Hepatocyte (in vitro differentiated cells): Measurements from ENCODE around the gene ADAMTS15.

Source experiments
- EZH2 ChIP-seq: fragments of 200-600 bp; sonication (generic); IDR thresholded peaks from 2 replicates; pipeline ENCODE4 v1.6.1; 2016; ENCODE audit warnings: antibody characterized with exemption, mild to moderate bottlenecking, borderline replicate concordance
- TF ChIP-seq, protein P1 (sequence below): fragments of 200-600 bp; sonication (generic); IDR thresholded peaks from 2 replicates; pipeline ENCODE4 v1.5.1; 2016; ENCODE audit warnings: antibody characterized with exemption, mild to moderate bottlenecking; ENCODE audit not compliant: poor library complexity

DNA sequence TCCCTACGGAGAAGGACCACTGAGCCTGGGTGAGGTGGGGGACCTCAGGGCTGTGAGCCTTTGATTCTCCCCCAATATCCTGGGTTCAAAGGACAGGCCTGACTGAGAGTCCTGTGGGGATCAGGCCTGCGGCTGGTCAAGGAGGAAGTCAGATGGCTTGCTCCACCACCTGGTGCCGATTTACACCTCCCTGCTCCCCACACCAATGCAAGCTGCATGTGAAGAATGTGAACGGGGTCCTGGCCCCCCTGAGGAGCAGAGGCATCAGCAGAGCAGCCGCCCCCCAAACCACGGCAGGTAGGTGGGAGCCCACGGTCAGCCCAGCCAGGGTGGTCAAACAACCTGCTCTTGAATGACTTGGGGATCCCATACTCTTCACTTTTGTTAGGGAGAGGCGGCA is 26.7 kb upstream of the ADAMTS15 start:
- TF ChIP-seq, protein P1, sequence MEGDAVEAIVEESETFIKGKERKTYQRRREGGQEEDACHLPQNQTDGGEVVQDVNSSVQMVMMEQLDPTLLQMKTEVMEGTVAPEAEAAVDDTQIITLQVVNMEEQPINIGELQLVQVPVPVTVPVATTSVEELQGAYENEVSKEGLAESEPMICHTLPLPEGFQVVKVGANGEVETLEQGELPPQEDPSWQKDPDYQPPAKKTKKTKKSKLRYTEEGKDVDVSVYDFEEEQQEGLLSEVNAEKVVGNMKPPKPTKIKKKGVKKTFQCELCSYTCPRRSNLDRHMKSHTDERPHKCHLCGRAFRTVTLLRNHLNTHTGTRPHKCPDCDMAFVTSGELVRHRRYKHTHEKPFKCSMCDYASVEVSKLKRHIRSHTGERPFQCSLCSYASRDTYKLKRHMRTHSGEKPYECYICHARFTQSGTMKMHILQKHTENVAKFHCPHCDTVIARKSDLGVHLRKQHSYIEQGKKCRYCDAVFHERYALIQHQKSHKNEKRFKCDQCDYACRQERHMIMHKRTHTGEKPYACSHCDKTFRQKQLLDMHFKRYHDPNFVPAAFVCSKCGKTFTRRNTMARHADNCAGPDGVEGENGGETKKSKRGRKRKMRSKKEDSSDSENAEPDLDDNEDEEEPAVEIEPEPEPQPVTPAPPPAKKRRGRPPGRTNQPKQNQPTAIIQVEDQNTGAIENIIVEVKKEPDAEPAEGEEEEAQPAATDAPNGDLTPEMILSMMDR: no peak
- no peak for TF ChIP-seq EZH2
